GM23338 (cell line): ENCODE measurements around the gene SSBP2. TPM values are rescaled to one million over a fixed set of nuclear protein-coding genes. Genes with fewer than 3 reads are reported as not detected.

Experiments
- ATAC-seq: fragments of 200-7000 bp; cut with Tn5 transposase; 3 replicates; pipeline ENCODE4 v1.9.1; 2020
- DNase-seq: peaks from one replicate; pipeline ENCODE4 v3.0.0-alpha.2; 2015; ENCODE audit warnings: low spot score
- H2AFZ ChIP-seq: fragments of 200-600 bp; sonication (generic); 2 replicates; pipeline ENCODE4 v1.8.0; 2016; ENCODE audit warnings: antibody characterized with exemption, mild to moderate bottlenecking, moderate library complexity
- H3F3A ChIP-seq: fragments of 200-600 bp; sonication (generic); replicated peaks from 2 replicates; pipeline ENCODE4 v1.8.0; 2017; ENCODE audit warnings: antibody characterized with exemption, mixed run types, low read depth
- H3K27ac ChIP-seq: fragments of 200-600 bp; sonication (generic); 2 replicates; pipeline ENCODE4 v1.6.1; 2016; ENCODE audit warnings: low read depth
- H3K27me3 ChIP-seq: fragments of 200-600 bp; sonication (generic); 2 replicates; pipeline ENCODE4 v1.8.0; 2016; ENCODE audit warnings: mild to moderate bottlenecking, mixed run types, moderate library complexity; ENCODE audit not compliant: insufficient read depth
- H3K36me3 ChIP-seq: fragments of 200-600 bp; sonication (generic); 2 replicates; pipeline ENCODE4 v1.8.0; 2016; ENCODE audit warnings: mild to moderate bottlenecking; ENCODE audit not compliant: insufficient read depth
- H3K4me1 ChIP-seq: fragments of 200-600 bp; sonication (generic); 2 replicates; pipeline ENCODE4 v1.8.0; 2016; ENCODE audit warnings: mild to moderate bottlenecking, moderate library complexity; ENCODE audit not compliant: insufficient read depth
- H3K4me2 ChIP-seq: fragments of 200-600 bp; sonication (generic); 2 replicates; pipeline ENCODE4 v1.7.1; 2017; ENCODE audit warnings: mixed run types
- H3K4me3 ChIP-seq: fragments of 200-600 bp; sonication (generic); 2 replicates; pipeline ENCODE4 v1.6.1; 2016; ENCODE audit warnings: mixed run types
- H3K79me2 ChIP-seq: fragments of 200-600 bp; sonication (generic); replicated peaks from 2 replicates; pipeline ENCODE4 v1.8.0; 2017; ENCODE audit warnings: mild to moderate bottlenecking; ENCODE audit not compliant: insufficient read depth
- H3K9me2 ChIP-seq: fragments of 200-600 bp; sonication (generic); 2 replicates; pipeline ENCODE4 v1.8.0; 2017; ENCODE audit not compliant: insufficient read depth
- H4K20me1 ChIP-seq: fragments of 200-600 bp; sonication (generic); replicated peaks from 2 replicates; pipeline ENCODE4 v1.8.0; 2017; ENCODE audit warnings: mild to moderate bottlenecking; ENCODE audit not compliant: insufficient read depth
- H3K27ac Mint-ChIP-seq: 2 replicates; pipeline ENCODE4 v1.8.0; 2020; ENCODE audit warnings: inconsistent platforms, mild to moderate bottlenecking, moderate library complexity, mixed read lengths
- H3K27me3 Mint-ChIP-seq: 3 replicates; pipeline ENCODE4 v1.8.0; 2022; ENCODE audit warnings: low read depth, mild to moderate bottlenecking, moderate library complexity, mixed read lengths, inconsistent platforms; ENCODE audit not compliant: insufficient read depth, poor library complexity
- H3K36me3 Mint-ChIP-seq: 3 replicates; pipeline ENCODE4 v1.8.0; 2021; ENCODE audit warnings: low read depth, mild to moderate bottlenecking, inconsistent platforms, moderate library complexity, mixed read lengths
- H3K4me1 Mint-ChIP-seq: 3 replicates; pipeline ENCODE4 v1.8.0; 2020; ENCODE audit warnings: mild to moderate bottlenecking, inconsistent platforms, mixed read lengths
- H3K4me3 Mint-ChIP-seq: 3 replicates; pipeline ENCODE4 v1.8.0; 2021; ENCODE audit warnings: moderate library complexity, mild to moderate bottlenecking, inconsistent platforms, mixed read lengths
- H3K9me3 Mint-ChIP-seq: 3 replicates; pipeline ENCODE4 v1.8.0; 2020; ENCODE audit warnings: moderate library complexity, mild to moderate bottlenecking, inconsistent platforms, mixed read lengths
- CREB1 ChIP-seq: fragments of 250-450 bp; sonication (Bioruptor Pico); IDR thresholded peaks from 2 replicates; pipeline ENCODE4 v1.5.0; 2020; ENCODE audit warnings: low read depth, mild to moderate bottlenecking, moderate library complexity
- CTCF ChIP-seq, 2 experiments: fragments of 200-600 bp in 1 of 2; sonication (generic) in 1 of 2; conservative IDR thresholded peaks; 2 replicates each; pipeline versions ENCODE4 v1.5.1 to v1.6.1; 2016 to 2017; ENCODE audit warnings: antibody characterized with exemption in 2 of 2, low read depth in 2 of 2, mild to moderate bottlenecking in 2 of 2, moderate library complexity in 1 of 2
- ETS1 ChIP-seq: IDR thresholded peaks from 2 replicates; pipeline ENCODE4 v1.6.1; 2016; ENCODE audit warnings: antibody characterized with exemption
- EZH2 ChIP-seq: fragments of 200-600 bp; sonication (generic); IDR thresholded peaks from one replicate; pipeline ENCODE4 v1.8.0; 2017; ENCODE audit warnings: antibody characterized with exemption, mild to moderate bottlenecking, low read depth; ENCODE audit not compliant: unreplicated experiment
- EZH2phosphoT487 ChIP-seq: fragments of 200-600 bp; sonication (generic); IDR thresholded peaks from one replicate; pipeline ENCODE4 v1.8.1; 2018; ENCODE audit warnings: antibody characterized with exemption; ENCODE audit not compliant: unreplicated experiment
- JUNB ChIP-seq: IDR thresholded peaks from one replicate; pipeline ENCODE4 v1.6.1; 2016; ENCODE audit warnings: antibody characterized with exemption; ENCODE audit not compliant: unreplicated experiment
- NANOG ChIP-seq: IDR thresholded peaks from 2 replicates; pipeline ENCODE4 v1.6.1; 2016; ENCODE audit warnings: antibody characterized with exemption, borderline replicate concordance
- POLR2AphosphoS5 ChIP-seq: IDR thresholded peaks from 2 replicates; pipeline ENCODE4 v1.6.1; 2016; ENCODE audit warnings: antibody characterized with exemption, low read depth
- REST ChIP-seq: IDR thresholded peaks from one replicate; pipeline ENCODE4 v1.6.1; 2018; ENCODE audit warnings: antibody characterized with exemption; ENCODE audit not compliant: unreplicated experiment
- STAT1 ChIP-seq: IDR thresholded peaks from one replicate; pipeline ENCODE4 v1.6.1; 2016; ENCODE audit warnings: antibody characterized with exemption; ENCODE audit not compliant: unreplicated experiment
- ZNF114 ChIP-seq: fragments of 250-450 bp; sonication (Bioruptor Pico); IDR thresholded peaks from 2 replicates; pipeline ENCODE4 v1.5.0; 2020; ENCODE audit warnings: mild to moderate bottlenecking, moderate library complexity
- ZNF331 ChIP-seq: fragments of 250-450 bp; sonication (Bioruptor Pico); IDR thresholded peaks from 2 replicates; pipeline ENCODE4 v1.5.0; 2020; ENCODE audit warnings: low read depth, mild to moderate bottlenecking, moderate library complexity
- ZNF462 ChIP-seq: fragments of 250-450 bp; sonication (Bioruptor Pico); IDR thresholded peaks from 2 replicates; pipeline ENCODE4 v1.5.0; 2020; ENCODE audit warnings: mild to moderate bottlenecking, moderate library complexity
- polyA plus RNA-seq: library from polyadenylated mRNA; unstranded; fragments of >200 nt; fragmentation: Nextera tagmentation; extraction: Ambion mirVana; gene quantifications from 2 replicates; pipeline ENCODE4 v1.2.1, GENCODE V29; 2016
- total RNA-seq: library from RNA; depleted of rRNA; stranded (reverse); fragments of >200 nt; shearing (Covaris generic); gene quantifications from 2 replicates; pipeline ENCODE4 v1.2.3, GENCODE V29; 2014

Gene SSBP2
- total and polyA plus RNA-seq, 2 experiments from 2014 or later: 21.5 to 24.7 TPM

- peak overlapping the region; percentile 4; the same call in 1 of the 2 replicates for H2AFZ ChIP-seq
- H3K27me3 Mint-ChIP-seq: no peaks in the 10 kb centered on the region
- peak overlapping the region; percentile 23 for H3K4me2 ChIP-seq
- ATAC-seq: peak; percentile 88
- H3K4me1 Mint-ChIP-seq: peaks cover 26% of the 10 kb centered on the region
- H3K79me2 ChIP-seq: no peaks in the 10 kb centered on the region
- DNase-seq: peak; percentile 85
- H3K36me3 ChIP-seq: no peaks in the 10 kb centered on the region
- peak overlapping the region; percentile 92 for H3K27ac Mint-ChIP-seq
- H3K4me3 Mint-ChIP-seq: no peak overlapping the region; the same call in 2 of the 3 replicates
- peak overlapping the region; percentile 68 for H3K27ac ChIP-seq
- H3K4me1 ChIP-seq: peaks cover 23% of the 10 kb centered on the region
- H3K27me3 ChIP-seq: no peaks in the 10 kb centered on the region
- no peaks in the 10 kb centered on the region for H3K9me2 ChIP-seq
- peaks cover 3% of the 10 kb centered on the region; the same call in 1 of the 3 replicates for H3K9me3 Mint-ChIP-seq
- peaks cover 7% of the 10 kb centered on the region; the same call in 1 of the 3 replicates for H3K36me3 Mint-ChIP-seq
- H3F3A ChIP-seq: no peaks in the 10 kb centered on the region
- no peaks in the 10 kb centered on the region for H4K20me1 ChIP-seq
- no peak for TF ChIP-seq ZNF114
- TF ChIP-seq ZNF462 (CRISPR knock-in tag): no peak
- TF ChIP-seq REST: no peak
- no peak for TF ChIP-seq CREB1 (CRISPR knock-in tag)
- TF ChIP-seq EZH2phosphoT487: no peak
- no peak for TF ChIP-seq JUNB
- TF ChIP-seq CTCF (conservative IDR thresholded peaks at IDR 0.05; ENCODE audit: low read depth in 2 of 2): no peak
- TF ChIP-seq ZNF331 (CRISPR knock-in tag): no peak
- TF ChIP-seq ETS1: no peak
- no peak for TF ChIP-seq STAT1
- no peak for TF ChIP-seq NANOG
- TF ChIP-seq EZH2: no peak
- TF ChIP-seq POLR2AphosphoS5: no peak
- 0 out of 2 replicates have a peak overlapping the region, but pooled peaks have one; percentile 0 for H3K4me3 ChIP-seq
Measured at GRCh38 chr5:81787474-81788242, 36.8 kb upstream of the SSBP2 start.
